D341Med (cell line): ENCODE results near the gene PITHD1.
"Not testable (repeated sequence)": the region's sequence is repeated elsewhere in the genome, so short reads cannot be mapped to it uniquely, and the experiment has no call there.

Experiments
- DNase-seq: peaks from one replicate; pipeline ENCODE4 v3.0.0; 2012; ENCODE audit warnings: low spot score

The PITHD1 gene

DNA sequence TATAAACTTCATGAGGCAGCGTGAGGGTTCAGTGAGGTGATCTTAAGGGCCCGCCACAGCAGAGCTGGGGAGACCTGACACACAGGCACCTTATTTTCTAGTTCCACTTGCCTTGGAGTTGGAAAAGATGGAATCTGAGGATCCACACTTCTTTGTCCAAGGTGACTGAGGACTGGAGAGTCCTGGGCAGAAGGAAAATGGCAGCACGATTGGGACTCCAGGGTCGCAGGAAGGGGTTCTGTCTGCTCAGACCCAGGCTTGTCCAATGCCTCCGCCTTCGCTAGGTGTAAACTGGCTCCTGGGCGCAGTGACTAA, 21.0 kb downstream of the PITHD1 start:
- DNase-seq: no peak

DNA sequence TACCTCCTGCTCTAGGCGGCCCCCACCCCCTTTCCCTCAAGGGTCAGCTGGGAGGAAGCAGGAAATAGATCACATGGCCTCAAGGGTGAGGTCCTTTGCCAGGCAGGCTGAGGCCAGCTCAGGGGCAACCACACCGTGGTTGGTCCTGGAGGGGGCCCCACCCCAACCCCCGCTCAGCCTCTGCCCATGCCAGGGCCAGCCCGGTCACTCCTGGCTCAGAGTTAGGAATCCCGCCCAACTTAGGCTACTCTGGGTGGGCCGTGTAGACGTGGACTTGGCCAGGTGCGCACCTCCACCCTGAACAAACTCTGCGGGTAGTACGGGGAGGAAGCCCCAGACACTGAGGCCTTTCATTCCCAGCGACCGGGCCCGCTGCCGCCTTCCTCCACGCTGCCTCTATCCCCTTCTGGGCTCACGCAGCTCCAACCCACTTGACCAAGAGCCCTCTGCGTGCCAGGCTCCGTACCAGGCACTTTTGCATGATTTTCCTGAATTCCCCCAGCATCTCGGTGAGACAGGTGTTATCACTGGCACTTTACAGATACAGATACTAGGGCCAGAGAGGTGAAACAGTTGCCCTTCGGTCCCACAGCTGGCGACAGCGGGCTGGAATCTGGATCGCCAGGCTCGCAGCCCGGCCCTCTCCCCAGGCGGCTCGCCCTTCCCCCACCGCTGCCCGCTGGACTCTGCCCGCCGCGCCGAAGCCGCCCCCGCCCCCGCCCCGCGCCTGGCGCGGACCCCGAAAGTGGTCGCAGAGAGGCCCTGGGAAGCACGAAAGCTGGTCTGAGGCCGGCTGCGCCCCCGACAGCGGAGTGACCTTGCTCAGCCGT, 21.6 kb downstream of the PITHD1 start:
- DNase-seq: peak; percentile 48

DNA sequence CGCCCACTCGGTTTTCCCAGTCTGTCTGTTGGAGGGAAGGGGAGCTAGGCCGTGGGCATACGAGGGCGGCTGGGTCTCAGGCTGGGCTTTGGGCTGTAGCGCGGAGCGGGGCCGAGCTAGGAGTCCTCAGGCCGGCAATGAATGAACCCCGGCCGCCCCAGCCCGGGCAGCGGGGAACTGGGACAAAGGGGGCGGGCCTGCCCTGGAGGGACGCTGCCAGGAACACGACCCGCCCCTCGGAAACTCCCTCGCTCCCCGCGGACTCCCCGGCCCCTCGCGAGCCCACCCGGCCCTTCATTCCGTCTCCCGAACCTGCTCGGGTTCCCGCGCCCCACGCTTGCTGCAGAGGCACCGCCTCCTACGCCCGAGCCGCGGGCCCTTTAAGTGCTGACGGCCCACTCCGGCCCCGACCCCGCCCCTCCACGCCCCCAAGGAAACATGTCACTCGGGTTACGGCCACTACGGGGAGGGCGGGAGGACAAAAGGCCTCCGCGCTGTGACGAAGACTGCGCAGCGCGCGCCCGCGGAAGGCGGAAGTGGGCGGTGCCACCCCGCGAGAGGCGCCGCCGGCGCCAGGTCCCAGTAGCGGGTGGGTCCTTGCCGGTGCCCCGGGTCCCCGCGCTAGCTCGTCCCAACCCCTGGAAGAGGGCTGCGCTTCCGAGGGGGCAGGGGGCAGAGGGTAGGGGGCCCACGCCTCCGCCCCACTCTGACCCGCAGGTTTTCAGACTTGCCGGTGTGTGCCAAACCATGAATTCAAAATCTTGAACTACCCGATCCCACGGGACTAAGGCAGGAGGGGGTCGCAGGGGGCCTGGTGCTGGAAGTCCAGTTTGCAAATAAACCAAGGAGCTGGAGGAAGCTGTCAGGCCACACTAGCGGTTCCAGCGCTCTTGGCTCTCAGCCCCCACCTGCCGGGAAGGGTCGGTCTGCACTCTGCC, 22.5 kb downstream of the PITHD1 start, which contains the start of gene GALE:
TSS of gene GALE (minus strand) at position 355 of the 938 bp plus-strand sequence. CDS start 1,747 bp downstream, outside the sequence.
- DNase-seq: peak; percentile 96

DNA sequence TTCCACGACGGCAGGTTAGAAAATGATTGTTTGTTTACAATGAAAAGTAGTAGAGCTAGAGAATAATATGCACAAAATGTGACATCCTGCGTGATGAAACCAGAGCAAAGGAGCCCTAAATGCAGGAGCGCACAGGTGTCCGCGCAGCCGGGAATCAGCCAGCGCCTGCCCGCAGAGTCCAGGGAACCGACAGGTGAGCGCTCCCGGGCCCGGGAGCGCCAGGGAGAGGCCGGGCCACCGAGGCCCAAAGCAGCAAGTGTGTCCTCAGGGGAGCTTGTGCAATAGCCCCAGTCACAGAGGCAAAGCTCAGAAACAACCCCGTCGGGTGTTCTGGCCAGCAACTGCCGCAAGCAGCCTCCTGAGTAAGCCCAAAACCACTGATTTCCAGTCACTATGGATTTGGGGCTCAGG, 23.1 kb downstream of the PITHD1 start:
- no peak for DNase-seq

DNA sequence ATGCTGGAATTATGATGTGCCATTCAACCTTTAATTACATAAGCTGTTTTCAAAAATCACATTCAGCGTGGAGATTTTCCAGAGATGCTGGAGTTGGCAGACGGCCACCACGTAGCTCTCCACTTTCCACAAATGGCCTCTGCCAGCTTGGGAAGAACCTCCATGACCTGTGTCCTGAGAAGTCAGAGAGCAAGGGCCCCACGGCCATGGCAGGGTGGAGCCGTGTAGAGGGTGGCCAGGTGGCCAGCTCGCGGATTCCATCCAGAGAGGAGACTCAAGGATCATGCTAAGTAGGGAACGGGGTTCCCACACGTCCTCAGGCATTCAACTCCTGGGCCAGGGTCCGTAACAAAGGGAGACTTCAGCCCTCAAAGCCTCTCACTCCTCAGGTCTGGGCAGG, 23.7 kb downstream of the PITHD1 start:
- no peak for DNase-seq

DNA sequence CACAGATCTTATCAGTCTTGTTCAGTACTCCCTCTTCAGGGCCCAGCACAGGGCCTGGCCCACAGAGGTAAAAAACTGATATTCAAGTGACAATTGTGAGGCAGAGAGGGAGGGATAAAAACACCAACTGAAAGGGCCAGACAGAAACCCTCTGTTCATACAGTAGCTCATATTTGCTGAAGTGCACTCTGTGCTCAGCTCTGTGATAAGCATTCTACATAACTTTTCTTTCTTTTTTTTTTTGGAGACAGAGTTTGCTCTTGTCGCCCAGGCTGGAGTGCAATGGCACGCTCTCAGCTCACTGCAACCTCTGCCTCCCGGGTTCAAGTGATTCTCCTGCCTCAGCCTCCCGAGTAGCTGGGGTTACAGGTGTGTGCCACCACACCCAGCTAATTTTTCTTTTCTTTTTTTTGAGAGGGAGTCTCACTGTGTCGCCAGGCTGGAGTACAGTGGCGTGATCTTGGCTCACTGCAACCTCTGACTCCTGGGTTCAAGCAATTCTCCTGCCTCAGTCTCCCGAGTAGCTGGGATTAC, 24.7 kb downstream of the PITHD1 start:
- not testable (repeated sequence) for DNase-seq

DNA sequence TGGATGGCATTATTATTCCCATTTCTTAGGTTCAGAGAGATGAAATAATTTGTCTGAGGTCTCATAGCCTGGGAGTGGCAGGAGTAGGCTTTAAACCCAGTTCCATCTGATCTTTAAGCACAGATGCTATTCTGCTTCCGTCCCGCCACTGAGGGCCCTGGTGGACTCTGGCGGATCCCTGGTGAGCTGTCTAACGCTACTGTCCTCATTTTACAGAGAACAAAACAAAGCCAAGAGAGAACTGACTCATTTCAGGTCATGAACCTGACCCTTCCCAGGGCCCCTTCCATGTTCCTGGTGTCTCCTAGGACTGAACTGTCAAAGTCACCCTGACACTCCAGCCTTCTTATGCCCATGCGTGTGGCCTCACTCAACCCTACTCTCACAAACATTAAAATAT, 25.5 kb downstream of the PITHD1 start:
- no peak for DNase-seq

DNA sequence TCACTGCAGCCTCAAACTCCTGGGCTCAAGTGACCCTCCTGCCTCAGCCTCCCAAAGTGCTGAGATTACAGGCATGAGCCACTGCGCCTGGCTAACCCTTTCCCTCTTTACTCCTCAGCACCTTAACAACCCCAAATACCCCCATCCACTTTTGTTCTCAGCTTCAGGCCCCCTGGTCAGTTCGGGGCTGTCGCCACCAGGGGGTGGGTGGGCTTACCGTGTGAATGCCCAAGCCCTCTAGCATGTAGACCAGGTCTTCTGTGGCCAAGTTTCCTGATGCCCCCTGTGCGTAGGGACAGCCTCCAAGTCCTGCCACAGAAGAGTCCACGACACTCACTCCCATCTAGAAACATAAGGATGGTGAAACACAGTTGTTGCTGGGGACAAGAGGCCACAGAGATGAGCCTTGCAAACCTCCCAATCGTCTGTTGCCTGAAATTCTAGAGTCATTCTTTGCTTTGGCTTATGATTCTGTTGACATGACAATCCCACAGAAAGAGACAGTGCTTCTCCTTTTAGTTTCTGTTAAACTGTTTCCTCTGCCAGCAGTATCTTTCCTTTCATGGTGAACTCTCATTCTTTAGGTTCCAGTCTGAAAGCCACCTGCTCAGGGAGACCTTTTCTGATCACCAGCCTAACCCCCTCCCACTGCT, 26.1 kb downstream of the PITHD1 start:
- DNase-seq: no peak

DNA sequence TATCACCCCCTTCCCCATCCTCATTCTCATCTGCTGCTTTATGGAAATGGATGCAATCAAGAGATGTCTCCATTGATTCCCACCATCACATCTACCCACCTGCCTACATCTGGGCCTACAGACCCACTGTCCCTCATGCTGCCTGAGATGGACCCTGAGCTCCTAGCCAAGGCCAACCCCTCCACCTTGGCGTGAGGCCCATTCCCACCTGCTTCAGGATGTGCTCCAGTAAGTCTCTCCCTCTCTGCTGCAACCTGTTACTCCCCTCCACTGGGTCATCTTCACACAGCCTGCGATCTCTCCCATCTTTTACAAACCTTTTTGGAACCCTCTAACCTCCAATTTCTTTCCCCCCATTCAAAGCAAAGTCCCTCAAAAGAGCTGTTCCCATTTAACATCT, 26.8 kb downstream of the PITHD1 start:
- DNase-seq: no peak

DNA sequence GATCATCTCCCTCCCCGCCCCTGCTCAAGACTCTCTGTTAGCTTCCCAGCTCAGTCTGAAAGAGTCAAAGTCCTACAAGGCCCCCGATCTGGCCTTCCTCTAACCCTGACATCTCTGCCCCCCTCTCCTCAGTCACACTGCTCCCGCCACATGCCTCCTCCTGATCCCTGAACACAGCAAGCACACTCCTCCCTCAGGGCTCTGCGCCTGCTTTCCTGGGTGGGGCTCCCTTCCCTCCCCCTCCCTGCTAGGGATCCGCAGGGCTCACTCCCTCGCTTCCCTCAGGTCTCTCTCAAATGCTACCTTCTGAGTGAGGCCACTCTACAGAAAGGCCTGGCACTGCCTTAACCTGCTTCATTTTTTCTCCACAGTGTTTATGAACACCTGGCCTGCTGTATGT, 28.1 kb downstream of the PITHD1 start:
- no peak for DNase-seq

DNA sequence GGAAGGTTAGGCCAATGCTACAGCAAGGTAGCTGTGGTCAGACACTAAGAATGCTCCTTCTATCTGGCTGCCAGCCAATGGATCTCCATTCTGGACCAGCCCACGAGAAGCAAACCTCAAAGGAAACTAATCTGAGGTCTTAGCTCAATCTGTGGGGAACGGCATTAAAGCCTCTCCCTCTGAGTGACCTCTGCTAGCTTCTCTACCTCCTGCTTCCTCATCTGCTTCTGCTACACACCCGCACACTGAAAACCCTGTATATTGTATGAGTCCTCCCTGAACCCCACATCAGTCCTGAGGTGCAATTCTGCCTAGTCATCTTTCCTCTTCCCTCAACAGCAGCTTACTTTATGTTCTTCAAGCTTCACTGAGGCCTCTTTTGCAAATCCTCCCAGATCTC, 29.2 kb downstream of the PITHD1 start:
- no peak for DNase-seq

DNA sequence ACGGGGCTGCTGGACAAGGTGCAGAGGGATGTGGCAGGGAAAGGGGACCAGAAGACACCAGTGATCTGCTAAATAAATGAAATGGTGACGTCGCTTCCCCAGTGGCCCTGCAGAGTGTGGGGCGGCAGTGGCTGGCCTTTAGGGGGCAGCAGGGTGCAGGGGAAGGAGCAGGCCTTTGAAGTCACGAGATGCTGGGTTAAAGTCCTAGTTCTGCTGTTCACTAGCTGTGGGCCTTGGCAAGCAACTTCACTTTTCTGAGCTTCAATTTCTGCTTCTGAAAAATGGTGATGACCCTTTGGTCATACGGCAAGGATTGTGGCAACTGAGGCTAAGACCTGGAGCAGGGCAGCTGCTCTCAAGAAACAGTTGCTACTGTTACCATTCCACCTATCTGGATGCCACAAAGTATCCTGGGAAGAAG, 31.5 kb downstream of the PITHD1 start:
- DNase-seq: peak; percentile 84

DNA sequence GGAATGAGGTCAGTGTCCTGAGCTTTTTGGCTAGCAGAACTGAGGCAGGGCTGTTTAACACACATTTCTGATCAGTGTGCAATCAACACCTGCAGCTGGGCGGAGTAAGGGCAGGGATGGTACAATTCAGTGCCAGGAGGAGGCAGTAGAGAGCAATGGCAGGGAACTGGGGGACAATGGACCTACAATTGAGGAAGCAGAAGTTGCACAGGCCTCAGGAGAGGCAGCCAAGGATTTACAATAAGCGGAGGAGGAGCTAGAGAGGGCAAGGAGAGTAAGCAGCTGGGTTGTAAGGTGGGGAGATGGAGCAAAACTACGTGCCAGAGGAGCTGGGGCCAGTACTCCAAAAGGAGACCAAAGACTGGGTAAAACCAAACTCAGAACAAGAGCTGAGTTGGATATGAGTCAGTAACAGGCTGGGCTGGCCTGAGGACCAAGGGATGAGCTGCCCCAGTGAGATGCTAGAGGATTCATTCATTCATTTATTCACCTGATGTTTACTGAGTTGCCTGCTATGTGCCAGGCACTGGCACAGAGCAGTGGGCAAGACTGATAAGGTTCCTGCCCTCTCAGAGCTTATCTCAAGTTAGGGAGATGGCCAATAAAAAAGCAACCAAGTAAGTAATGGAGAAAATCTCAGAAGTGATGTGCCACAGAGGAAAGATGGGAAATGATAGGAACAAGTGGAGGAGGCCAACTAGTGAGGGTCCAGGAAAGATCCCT, 32.8 kb downstream of the PITHD1 start:
- peak; percentile 57 for DNase-seq

DNA sequence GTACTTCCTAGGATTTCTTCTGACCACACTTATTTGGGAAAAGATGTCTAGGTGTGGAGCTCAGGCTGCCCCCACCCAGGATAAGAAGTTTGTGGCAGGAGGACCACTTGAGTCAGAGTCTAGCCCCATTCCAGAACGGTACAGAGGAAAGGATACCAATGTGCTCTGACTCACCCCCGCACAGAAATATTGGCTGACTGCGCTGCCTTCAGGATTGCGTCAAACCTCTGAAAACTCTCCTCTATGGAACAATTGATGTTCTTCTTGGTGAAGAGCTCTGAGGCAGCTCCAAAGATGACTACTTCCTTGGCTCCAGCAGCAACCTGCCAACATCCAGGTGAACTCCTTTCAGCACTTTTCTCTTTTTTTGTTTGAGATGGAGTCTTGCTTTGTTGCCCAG, 35.8 kb downstream of the PITHD1 start:
- no peak for DNase-seq

DNA sequence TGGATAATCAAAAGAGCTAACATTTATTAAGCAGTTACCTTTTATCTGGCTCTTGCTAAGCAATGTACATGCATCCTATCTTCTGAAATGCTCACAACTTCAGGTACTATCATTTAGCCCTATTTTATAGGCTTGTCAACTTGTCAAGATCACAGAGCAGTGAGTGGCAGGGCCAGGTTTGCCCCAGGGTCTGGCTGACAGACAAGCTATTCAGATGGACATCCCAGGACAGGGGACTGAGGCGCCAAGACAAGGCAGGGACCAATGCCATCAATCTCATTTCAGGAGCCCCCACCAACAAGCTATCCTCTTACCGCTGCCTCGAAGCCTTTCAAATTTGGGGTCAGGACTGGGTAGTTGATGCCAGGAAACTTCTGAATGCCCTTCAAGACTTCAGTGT, 38.1 kb downstream of the PITHD1 start:
- no peak for DNase-seq

DNA sequence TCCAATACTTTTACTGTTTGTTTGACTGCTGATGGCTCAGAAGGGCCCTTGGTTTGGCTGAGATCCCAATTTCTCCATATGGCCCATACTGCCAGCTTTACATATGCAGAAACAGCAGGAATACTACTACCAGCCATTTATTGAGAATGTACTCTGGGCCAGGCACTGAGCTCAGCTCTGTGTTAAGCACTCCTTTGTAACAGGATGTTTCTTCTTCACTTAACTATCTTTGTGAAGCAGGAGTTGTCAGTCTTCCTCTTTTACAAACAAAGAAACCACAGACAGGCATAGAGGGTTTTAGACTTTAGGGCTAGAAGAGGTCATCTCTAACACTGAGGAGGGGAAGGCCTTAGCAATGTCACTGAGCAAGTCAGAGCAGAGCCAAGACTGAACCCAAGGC, 38.7 kb downstream of the PITHD1 start:
- DNase-seq: no peak

DNA sequence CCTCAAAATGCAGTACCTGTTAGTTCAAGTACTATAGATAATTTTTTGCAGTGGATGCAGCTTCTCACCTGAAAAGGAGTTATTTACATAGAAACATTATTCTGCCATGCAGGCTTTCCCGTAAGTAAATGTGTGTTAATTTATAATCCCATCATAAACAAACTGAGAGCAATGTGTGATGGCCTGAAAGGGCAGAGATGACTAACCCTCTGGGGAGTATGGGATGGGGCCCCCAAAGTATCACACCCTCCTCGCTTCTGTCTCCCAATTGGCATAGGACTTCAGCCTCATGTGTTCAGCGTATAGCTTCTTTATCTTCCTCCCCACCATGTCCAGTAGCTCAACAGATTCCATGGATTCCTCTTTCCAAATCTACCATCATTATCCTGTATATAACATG, 39.4 kb downstream of the PITHD1 start:
- DNase-seq: no peak

DNA sequence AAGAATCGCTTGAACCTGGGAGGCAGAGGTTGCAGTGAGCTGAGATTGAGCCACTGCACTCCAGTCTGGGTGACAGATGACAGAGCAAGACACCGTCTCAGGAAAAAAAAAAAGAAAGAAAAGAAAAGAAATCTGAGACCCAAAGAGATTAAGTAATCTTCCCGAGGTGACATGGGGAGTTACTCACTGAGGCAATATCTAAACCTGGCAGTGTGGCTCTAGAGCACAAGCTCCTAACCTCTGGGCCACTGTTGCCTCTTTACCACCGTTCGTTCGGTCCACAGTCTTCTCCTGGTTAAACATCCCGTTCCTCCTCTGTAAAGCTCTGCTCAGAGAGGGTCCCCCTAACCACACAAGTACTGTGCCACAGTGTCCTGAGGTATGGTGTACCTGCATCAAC, 45.5 kb downstream of the PITHD1 start:
- no peak for DNase-seq

DNA sequence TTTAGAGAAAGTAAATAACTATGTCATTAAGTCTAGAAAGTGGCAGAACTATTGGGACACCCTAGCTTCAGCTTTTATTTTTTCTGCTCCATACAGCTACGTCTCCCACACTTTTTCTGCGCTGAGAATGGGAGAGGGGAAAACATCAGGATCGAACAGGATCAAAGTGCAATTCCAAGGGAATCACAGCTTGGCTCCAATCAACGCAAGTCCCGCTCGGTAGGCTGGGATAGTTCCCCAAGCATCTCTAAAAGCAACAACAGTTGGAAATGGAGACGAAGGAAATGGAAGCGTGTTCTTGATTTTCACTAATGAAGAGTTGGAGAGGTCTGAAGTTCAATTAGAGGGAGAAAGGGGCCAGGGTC, 46.5 kb downstream of the PITHD1 start:
- DNase-seq: no peak

DNA sequence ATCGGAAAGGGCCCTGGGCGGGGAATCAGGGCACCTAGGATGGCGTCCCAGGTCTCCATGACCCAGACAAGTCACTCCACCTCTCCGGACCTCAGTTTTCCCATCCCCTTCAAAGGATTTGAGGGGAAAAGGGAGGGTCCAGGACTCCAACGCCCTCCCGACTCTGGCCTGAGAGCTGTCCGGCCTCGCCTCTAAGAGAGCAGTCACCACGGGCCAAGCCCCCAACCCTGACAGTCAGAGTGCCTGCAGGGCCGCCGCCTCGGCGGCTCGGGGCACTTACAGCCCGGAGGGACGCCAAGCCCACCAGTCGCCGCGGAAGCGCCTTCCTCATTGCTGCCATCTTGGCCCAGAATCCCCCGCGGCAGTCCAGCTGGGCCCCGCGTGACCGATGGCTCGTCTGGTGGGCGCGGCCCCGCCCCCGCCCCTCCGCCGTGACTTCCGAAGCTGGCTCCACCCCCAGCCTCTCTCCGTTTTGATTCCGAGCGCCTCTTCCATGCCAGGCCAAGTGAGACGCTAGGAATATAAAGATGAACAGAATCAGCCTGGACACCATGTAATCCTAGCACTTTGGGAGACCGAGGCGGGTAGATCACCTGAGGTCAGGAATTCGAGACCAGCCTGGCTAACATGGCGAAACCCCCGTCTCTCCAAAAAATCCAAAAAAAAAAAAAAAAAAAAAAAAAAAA, 47.0 kb downstream of the PITHD1 start, which contains the start of gene HMGCL:
TSS of gene HMGCL (minus strand) at position 354 of the 686 bp plus-strand sequence. CDS start at position 340, 14 bp downstream.
- peak; percentile 96 for DNase-seq
